ENCODE data around the gene UPF2.
"Not testable (repeated sequence)": the region's sequence is repeated elsewhere in the genome, so short reads cannot be mapped to it uniquely, and the experiment has no call there.

UPF2 gene

DNA sequence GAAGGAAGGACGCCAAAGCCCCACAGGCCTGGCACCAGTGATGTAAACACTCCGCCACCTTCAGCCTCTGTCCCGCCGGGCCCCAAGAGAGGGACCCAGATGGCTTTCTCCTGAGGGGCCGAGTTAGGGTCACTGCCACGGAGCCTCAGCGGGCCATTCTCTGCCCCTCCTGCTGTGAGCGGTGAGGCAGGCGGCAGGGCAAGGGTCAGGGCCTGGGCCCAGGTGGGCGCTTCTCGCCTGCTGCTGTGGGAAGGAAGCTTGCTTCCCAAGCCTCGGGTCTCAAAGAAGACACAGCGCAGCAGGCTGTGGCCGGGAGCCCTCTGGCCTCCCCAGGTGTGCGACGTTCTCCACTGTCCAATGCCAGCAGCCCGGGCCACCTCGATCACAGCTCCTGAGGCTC is 134.7 kb downstream of the UPF2 start:
- no peak for DNase-seq (ENCODE audit: low read depth)

- DNase-seq (ENCODE audit: low read depth): no peak
These were observed 135.9 kb downstream of the UPF2 start for GRCh38 chr10:11906714-11907113.

DNA sequence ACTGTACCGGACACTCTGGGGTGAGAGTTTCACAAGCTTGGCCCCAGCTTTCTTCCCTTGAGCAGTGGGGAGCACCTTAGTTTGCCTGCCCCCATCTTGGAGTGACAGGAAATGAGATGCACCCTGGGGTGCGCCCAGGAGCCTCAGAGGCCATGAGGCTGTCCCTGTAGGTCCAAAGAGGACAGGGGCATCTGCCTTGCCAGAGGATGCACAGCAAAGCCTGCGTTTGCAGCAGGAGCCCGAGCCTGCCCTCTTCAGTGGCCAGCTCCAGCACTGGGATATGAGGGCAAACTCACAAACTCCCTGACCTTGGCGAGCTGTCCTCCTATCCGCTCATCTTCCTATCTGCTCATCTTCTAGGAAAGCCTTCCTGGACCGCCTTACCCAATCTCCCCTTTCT is 140.0 kb downstream of the UPF2 start:
- DNase-seq (ENCODE audit: low read depth): no peak

DNA sequence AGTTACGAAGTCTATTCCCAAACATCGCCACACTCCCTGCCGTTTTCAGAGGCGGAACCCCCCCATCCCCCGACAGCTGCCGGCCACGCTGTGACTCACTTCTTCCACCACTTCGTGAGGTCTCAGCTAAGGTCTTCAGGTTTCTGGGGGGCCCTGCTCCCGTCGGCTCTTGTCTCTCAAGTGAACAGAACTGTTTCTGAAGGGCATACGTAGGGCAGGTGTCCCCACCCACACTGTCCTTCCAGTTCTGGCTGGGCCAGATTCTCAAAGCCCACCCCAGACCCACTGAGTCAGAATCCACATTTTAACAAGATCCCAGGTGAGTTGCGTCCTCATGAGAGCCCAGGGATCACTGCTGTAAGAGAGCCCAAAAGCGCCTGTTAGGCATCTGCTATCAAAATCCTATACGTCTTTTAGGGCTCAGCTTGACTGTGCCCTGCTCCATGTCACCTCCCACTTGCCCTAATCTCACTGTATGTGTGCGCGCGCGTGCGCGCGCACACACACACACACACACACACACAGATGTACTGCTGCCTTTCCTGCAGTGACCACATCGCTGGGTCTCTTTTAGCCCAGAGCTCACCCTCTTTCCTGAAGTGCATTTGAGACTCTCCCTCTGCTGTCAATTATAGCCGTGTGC is 140.7 kb downstream of the UPF2 start:
- no peak for DNase-seq (ENCODE audit: low read depth)

- no peak for DNase-seq (ENCODE audit: low read depth)
These were observed 141.2 kb downstream of the UPF2 start for GRCh38 chr10:11901454-11901832.

- no peak for DNase-seq (ENCODE audit: low read depth)
These were observed 141.6 kb downstream of the UPF2 start for GRCh38 chr10:11901036-11901301.

DNA sequence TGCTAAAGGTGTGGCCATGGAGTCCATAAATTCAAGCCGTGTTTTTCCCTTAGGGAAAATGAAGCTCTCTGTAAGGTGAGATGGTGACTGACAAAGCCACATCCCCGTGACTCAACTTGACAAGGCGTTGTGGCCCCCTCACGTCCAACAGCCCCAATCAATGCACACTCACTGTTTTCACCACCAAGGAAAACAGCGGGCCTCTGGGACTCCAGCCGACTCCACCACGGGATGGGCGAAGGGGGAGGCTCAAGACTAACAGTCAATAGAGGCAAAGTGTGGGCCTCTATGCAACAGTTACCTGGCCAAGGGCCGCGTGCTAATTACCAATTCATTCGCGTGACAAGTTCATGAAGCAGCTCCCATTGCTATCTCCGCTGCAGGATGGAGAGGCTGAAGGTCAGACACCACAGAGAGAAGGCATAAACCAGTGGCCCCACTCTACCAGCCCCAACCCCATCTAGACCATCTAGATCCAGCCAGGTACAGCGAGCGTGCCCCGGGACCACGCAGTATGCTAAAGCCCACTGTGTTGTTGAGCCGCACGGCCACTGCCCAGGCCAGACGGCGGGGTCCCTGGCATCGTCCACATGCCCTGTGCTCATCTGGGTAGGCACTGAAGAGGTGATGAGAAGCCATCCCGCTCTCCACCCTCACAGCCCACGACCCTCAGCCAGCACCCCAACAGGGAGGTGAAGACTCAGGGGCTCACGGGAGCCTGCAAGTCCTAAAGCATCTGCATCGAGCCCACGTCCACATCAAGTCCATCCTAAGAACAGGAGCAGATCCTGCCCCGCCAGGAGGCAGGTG is 143.3 kb downstream of the UPF2 start:
- no peak for DNase-seq (ENCODE audit: low read depth)

DNA sequence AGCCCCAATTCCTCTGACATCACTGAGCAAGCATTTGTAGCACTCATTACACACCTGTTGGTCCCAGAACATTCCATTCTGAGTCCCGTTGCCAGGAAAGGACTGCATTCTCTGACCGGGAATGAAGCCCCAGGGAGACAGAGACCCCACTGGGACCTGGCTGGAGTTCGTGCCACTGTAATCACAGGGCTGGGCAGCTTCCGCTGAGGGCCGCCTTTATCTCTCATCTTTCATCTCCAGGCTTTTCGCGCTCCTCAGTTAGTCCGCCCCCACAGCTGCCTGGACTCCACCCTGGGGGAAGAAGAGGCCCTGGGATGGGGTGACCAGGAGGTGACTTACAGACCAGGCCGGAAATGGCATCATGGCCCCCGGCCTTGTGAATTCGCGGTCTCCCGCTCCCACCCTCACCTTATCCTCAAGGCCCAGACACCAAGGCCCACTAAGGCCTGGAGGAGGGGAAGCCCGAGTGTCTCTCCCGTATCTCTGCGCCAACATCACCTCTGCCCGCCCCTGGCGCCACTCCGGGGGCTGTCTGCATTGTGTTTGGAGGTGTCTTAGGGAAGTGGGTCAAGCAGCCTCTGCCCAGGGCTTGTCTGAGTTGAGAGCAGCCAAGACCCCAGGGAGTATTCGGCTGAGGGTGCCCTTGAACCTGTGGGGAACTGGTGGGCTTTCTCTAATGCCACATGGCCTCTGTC is 144.1 kb downstream of the UPF2 start:
- no peak for DNase-seq (ENCODE audit: low read depth)

DNA sequence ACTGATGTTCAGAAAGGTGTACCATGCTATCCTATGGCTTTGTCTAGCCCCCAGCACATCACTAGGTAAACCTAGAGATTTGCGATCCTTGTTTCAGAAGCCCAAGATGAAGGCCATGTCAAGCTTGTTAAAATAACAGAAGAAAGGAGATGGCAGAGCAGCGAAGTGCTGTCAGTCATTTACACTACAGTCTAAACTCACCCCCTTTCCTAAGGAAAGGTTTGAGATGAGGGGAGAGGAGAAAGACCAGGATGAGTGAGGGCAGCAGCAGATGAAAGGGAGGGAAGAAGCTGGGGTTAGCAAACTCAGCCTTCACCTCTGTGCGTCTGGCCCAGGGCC is 144.6 kb downstream of the UPF2 start:
- DNase-seq (ENCODE audit: low read depth): no peak

DNA sequence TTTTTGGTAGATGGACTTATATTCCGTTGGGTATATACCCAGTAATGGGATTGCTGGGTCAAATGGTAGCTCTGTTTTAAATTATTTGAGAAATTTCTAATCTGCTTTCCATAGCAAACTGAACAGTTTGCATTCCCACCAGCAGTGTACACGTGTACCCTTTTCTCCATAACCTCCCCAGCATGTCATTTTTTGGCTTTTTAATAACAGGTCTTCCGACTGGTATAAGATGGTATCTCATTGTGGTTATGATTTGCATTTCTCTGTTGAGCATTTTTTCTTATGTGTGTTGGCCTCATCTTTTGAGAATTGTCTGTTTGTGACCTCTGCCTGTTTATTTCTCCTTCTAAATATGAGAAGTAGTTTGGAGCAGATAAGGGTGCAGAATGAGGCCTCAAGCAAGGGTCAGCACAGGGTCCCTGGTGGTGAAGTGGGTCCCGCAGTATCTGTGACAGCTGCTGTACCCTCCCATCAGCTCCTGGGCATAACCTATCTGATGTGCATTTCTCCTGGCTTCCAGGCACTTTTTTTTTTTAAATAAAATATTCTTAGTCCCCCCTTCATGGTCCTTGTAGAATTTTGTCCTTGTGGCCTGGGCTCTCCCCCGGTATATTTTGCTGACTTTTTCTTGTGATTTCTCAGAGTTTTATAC is 145.9 kb downstream of the UPF2 start:
- DNase-seq (ENCODE audit: low read depth): no peak

GRCh38 chr10:11895598-11895997 is 147.0 kb downstream of the UPF2 start:
- DNase-seq (ENCODE audit: low read depth): no peak

DNA sequence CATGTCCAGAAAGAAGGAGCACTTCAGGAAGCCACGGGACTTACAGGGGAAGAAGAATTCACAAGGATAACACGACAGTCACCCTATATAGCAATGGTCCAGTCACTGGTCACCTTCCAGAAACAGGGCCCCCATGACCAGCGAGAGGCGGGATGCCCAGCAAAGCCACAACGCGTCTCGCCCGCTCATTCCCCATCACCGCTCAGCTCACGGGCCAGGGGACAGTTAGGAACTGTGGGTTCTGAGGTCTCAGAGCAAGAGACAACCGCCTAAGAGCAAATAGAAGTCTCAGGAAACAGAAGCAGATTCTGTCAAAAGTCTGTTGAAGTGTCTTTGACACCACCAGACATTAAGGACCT is 147.5 kb downstream of the UPF2 start:
- DNase-seq (ENCODE audit: low read depth): no peak

GRCh38 chr10:11894381-11895107 is 148.1 kb downstream of the UPF2 start:
- no peak for DNase-seq (ENCODE audit: low read depth)

- DNase-seq (ENCODE audit: low read depth): no peak
These were observed 148.8 kb downstream of the UPF2 start for GRCh38 chr10:11893749-11894278.

GRCh38 chr10:11891776-11892486 is 150.7 kb downstream of the UPF2 start:
- DNase-seq (ENCODE audit: low read depth): no peak

DNA sequence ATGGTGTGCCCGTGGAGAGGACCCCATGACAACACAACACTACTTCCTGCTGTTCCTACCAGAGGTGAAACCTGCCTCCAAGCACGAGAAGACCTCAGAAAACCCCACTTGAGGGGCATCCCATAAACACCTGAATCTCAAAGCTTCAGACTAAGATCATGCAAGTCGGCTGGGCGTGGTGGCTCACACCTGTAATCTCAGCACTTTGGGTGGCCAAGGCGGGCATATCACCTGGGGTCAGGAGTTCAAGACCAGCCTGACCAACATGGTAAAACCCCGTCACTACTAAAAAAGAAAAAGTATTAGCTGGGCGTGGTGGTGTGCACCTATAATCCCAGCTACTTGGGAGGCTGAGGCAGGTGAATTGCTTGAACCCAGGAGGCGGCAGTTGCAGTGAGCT is 153.3 kb downstream of the UPF2 start:
- DNase-seq (ENCODE audit: low read depth): not testable (repeated sequence)

DNA sequence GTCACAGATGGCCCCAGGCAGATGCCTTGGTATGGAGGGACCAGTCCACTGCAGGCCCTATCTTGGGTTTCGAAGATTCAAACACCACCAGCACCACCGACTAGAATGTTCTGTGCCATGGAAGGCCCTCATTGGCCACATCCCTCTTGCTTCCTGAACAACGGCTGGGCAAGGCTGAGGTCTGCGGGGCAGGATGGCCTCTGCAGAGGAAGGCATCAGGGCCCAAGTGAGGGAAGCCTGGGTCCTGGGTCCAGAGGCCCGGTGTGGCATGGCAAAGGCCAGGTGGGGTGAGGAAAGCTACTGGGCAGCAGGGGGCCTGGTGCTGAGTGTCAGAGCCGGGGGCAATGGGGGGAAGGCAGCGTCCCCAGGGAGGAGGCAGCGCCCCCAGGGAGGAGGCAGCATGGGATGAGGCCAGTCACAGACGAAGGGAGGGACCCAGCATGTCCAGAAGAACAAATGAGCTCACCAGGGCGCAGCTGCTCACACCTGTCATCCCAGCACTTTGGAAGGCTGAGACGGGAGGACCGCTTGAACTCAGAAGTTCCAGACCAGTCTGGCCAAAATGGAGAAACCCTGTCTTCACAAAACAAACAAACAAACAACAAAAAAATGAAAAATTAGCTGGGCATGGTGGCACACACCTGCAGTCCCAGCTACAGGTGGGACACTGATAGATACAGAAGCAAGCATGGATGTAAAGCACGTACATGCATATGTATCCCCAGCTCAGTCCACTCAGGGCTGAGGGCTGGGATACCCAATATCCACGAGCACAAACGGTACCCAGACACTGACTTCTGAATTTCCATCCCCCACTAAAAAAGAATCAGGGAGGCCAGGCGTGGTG is 155.0 kb downstream of the UPF2 start:
- no peak for DNase-seq (ENCODE audit: low read depth)

DNA sequence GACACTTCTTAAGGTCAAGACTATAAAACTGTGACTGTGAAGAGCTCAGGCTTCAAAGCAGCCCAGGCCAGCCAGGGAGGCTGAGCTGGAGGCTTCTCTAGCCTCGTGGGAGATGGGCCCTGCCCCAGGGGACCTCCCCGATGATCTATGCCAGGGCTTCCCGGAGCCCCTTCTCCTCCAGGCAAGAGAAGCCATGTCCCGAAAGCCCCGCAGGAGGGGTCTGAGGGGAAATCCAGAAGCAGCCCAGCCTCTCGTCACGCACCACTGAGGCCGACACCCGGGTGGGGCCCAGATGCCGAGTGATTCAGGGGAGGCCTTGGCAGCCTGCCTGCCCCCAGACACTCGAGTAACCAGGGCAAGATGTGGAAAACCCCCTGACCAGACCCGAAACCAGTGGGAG is 155.8 kb downstream of the UPF2 start:
- no peak for DNase-seq (ENCODE audit: low read depth)

- no peak for DNase-seq (ENCODE audit: low read depth)
These were observed 156.5 kb downstream of the UPF2 start for GRCh38 chr10:11886138-11886474.

DNA sequence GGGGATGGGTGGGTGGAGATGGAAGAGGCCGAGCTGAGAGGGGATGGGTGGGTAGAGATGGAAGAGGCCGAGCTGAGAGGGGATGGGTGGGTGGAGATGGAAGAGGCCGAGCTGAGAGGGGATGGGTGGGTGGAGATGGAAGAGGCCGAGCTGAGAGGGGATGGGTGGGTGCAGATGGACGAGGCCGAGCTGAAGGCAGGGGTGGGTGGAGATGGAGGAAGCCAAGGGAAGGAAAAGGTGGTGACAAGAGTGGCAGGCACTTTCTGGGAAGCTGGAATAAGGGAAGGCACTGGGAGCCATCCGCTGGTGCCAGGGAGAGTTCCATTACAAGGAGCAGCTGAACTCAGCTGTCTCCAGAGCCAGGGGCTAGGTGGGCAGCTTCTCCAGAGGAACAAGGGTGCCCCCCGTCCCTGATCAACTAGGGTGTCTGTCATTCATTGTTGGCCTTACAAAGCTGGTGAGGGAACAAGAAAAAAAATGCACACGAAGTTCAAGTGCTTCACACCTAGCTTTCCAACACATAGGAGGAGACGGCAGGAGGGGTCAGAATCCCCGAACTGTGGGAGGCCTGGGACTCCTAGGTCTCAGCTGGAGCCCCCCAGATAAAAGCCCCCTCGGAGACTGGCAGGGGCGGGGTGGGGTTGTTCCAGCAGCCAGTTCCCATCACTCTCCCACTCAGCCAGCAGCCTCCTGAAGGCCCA is 157.0 kb downstream of the UPF2 start:
- DNase-seq (ENCODE audit: low read depth): no peak

All from stimulated activated CD8-positive, alpha-beta memory T cell treated with anti-CD3 and anti-CD28 coated beads, Interleukin-4, amount 100 ng/mL, for 24 hours (primary cell).